A549 (cell line): ENCODE measurements around the gene CRISPLD2. TPM values are rescaled to one million over a fixed set of nuclear protein-coding genes. Genes with fewer than 3 reads are reported as not detected.

Experiments
- ATAC-seq, 2 experiments: fragments of 200-7000 bp in 1 of 2; fragments of >200 bp in 1 of 2; cut with Nextera tagmentation in 1 of 2; cut with Tn5 transposase in 1 of 2; 3 replicates each; pipeline versions ENCODE4 v1.8.0 to v1.9.1; 2018 to 2020; ENCODE audit warnings: mild to moderate bottlenecking in 1 of 2, moderate library complexity in 1 of 2
- CTCF ChIA-PET: fragments of 300-600 bp; sonication (Branson Sonifier 250); formaldehyde crosslinking; extraction: SDS; loops from one replicate; lab custom pipeline; 2021; ENCODE audit warnings: antibody characterized with exemption, inconsistent platforms; lab: Yijun Ruan, JAX
- POLR2A ChIA-PET: fragments of 350-600 bp; formaldehyde crosslinking; extraction: SDS; loops from one replicate; lab custom pipeline; 2021; ENCODE audit warnings: antibody characterized with exemption, inconsistent platforms; lab: Yijun Ruan, JAX
- DNase-seq, 2 experiments: peaks; one replicate each; pipeline versions ENCODE4 v3.0.0 to v3.0.0-alpha.2; 2011 to 2016; ENCODE audit warnings: low read depth in 1 of 2, low spot score in 1 of 2
- FAIRE-seq: peaks from 2 replicates; lab custom pipeline; 2011; peaks lifted over from hg19 to GRCh38; lab: Jason Lieb, UNC
- H3K27ac ChIP-seq, 2 experiments: fragments of >200 bp; sonication (Bioruptor Twin); formaldehyde crosslinking; 3 replicates each; pipeline ENCODE4 v1.5.1; 2016 to 2017
- H3K4me1 ChIP-seq: fragments of >200 bp; sonication (Bioruptor Twin); formaldehyde crosslinking; 3 replicates; pipeline ENCODE4 v1.6.1; 2016
- H3K4me2 ChIP-seq: fragments of >200 bp; sonication (Bioruptor Twin); formaldehyde crosslinking; 3 replicates; pipeline ENCODE4 v1.6.1; 2016
- H3K4me3 ChIP-seq: fragments of >200 bp; sonication (Bioruptor Twin); formaldehyde crosslinking; 3 replicates; pipeline ENCODE4 v1.5.1; 2016
- H3K9me3 ChIP-seq: fragments of >200 bp; sonication (Bioruptor Twin); formaldehyde crosslinking; 3 replicates; pipeline ENCODE4 v1.6.1; 2016
- BHLHE40 ChIP-seq: IDR thresholded peaks from 2 replicates; pipeline ENCODE4 v1.6.1; 2012; ENCODE audit warnings: low read depth, low read length, inconsistent platforms
- CHD2 ChIP-seq: fragments of 150-350 bp; IDR thresholded peaks from 2 replicates; pipeline ENCODE4 v1.6.1; 2014; ENCODE audit warnings: low read length; ENCODE audit not compliant: partially characterized antibody
- CHD4 ChIP-seq: fragments of 200-600 bp; sonication (generic); IDR thresholded peaks from 2 replicates; pipeline ENCODE4 v1.6.1; 2016; ENCODE audit warnings: antibody characterized with exemption, mild to moderate bottlenecking, borderline replicate concordance
- EHF ChIP-seq: fragments of 250-450 bp; sonication (Bioruptor Pico); IDR thresholded peaks from 2 replicates; pipeline ENCODE4 v1.5.0; 2020; ENCODE audit warnings: mild to moderate bottlenecking
- FOSB ChIP-seq: fragments of 250-450 bp; sonication (Bioruptor Pico); IDR thresholded peaks from 2 replicates; pipeline ENCODE4 v1.5.0; 2020; ENCODE audit warnings: mild to moderate bottlenecking, moderate library complexity
- FOSL2 ChIP-seq, 2 experiments: fragments of 450-650 bp in 1 of 2; fragments of >200 bp in 1 of 2; sonication (Bioruptor Twin) in 1 of 2; formaldehyde crosslinking; IDR thresholded peaks; 2 replicates each; pipeline versions ENCODE4 v1.5.0 to v1.6.1; 2016 to 2020; ENCODE audit warnings: mild to moderate bottlenecking in 1 of 2, moderate library complexity in 1 of 2
- HDAC2 ChIP-seq: fragments of 200-600 bp; sonication (generic); IDR thresholded peaks from 2 replicates; pipeline ENCODE4 v1.6.1; 2016
- HEYL ChIP-seq: fragments of 250-450 bp; sonication (Bioruptor Pico); IDR thresholded peaks from 2 replicates; pipeline ENCODE4 v1.8.0; 2021; ENCODE audit warnings: mild to moderate bottlenecking, moderate library complexity
- HOXA7 ChIP-seq: fragments of 250-450 bp; sonication (Bioruptor Pico); IDR thresholded peaks from 2 replicates; pipeline ENCODE4 v1.5.0; 2020; ENCODE audit warnings: mild to moderate bottlenecking, moderate library complexity
- HOXB5 ChIP-seq: fragments of 250-450 bp; sonication (Bioruptor Pico); IDR thresholded peaks from 2 replicates; pipeline ENCODE4 v1.5.0; 2020; ENCODE audit warnings: mild to moderate bottlenecking, moderate library complexity
- JUN ChIP-seq, 2 experiments: fragments of >200 bp; sonication (Bioruptor Twin); formaldehyde crosslinking; IDR thresholded peaks; 2 replicates in 1 of 2; 3 replicates in 1 of 2; pipeline ENCODE4 v1.6.1; 2016 to 2017
- JUNB ChIP-seq: fragments of >200 bp; sonication (Bioruptor Twin); formaldehyde crosslinking; IDR thresholded peaks from 2 replicates; pipeline ENCODE4 v1.6.1; 2016
- KDM1A ChIP-seq: fragments of 200-600 bp; sonication (generic); IDR thresholded peaks from 2 replicates; pipeline ENCODE4 v1.6.1; 2016; ENCODE audit warnings: low read depth, mild to moderate bottlenecking
- KDM5A ChIP-seq: fragments of 200-600 bp; sonication (generic); IDR thresholded peaks from 2 replicates; pipeline ENCODE4 v1.6.1; 2016; ENCODE audit warnings: antibody characterized with exemption, mild to moderate bottlenecking
- NFE2L2 ChIP-seq: fragments of 150-350 bp; conservative IDR thresholded peaks from 2 replicates; pipeline ENCODE4 v1.6.1; 2014; ENCODE audit warnings: low read length
- POLR2AphosphoS2 ChIP-seq: conservative IDR thresholded peaks from 2 replicates; pipeline ENCODE4 v1.6.1; 2012; ENCODE audit warnings: low read length, improper control_type of control experiment, inconsistent platforms
- RAD21 ChIP-seq, 2 experiments: fragments of >200 bp in 1 of 2; sonication (Bioruptor Twin) in 1 of 2; formaldehyde crosslinking in 1 of 2; IDR thresholded peaks in 1 of 2; conservative IDR thresholded peaks in 1 of 2; 2 replicates in 1 of 2; 3 replicates in 1 of 2; pipeline ENCODE4 v1.6.1; 2012 to 2018; ENCODE audit warnings: inconsistent platforms in 1 of 2
- RCOR1 ChIP-seq: fragments of 150-350 bp; IDR thresholded peaks from 2 replicates; pipeline ENCODE4 v1.6.1; 2014; ENCODE audit warnings: antibody characterized with exemption, low read length, low read depth
- RFX5 ChIP-seq: fragments of 450-650 bp; IDR thresholded peaks from 2 replicates; pipeline ENCODE4 v1.7.1; 2014; ENCODE audit warnings: antibody characterized with exemption, mild to moderate bottlenecking, moderate library complexity
- SREBF2 ChIP-seq: fragments of 450-650 bp; IDR thresholded peaks from 2 replicates; pipeline ENCODE4 v1.6.1; 2014; ENCODE audit warnings: mild to moderate bottlenecking, moderate library complexity
- TFCP2L1 ChIP-seq: fragments of 250-450 bp; sonication (Bioruptor Pico); IDR thresholded peaks from 2 replicates; pipeline ENCODE4 v1.5.0; 2021; ENCODE audit warnings: mild to moderate bottlenecking
- ZC3H11A ChIP-seq: fragments of 450-650 bp; IDR thresholded peaks from 2 replicates; pipeline ENCODE4 v1.6.1; 2014; ENCODE audit warnings: antibody characterized with exemption, mild to moderate bottlenecking
- ZFP36 ChIP-seq: fragments of 450-650 bp; IDR thresholded peaks from 2 replicates; pipeline ENCODE4 v1.6.1; 2014; ENCODE audit warnings: borderline replicate concordance; ENCODE audit not compliant: partially characterized antibody
- ZNF302 ChIP-seq: fragments of 250-450 bp; sonication (Bioruptor Pico); IDR thresholded peaks from 2 replicates; pipeline ENCODE4 v1.9.0; 2021; ENCODE audit warnings: inconsistent platforms, mild to moderate bottlenecking, moderate library complexity
- ZSCAN20 ChIP-seq: fragments of 250-450 bp; sonication (Bioruptor Pico); IDR thresholded peaks from 2 replicates; pipeline ENCODE4 v1.8.0; 2022; ENCODE audit warnings: mild to moderate bottlenecking, moderate library complexity
- WGBS: methylation state at CpG from one replicate; pipeline ENCODE4 v1.1.6; 2017; ENCODE audit errors: missing lambda C conversion rate; 5-methylcytosine and 5-hydroxymethylcytosine counted together
- polyA plus RNA-seq, 4 experiments: library from polyadenylated mRNA; depleted of rRNA in 3 of 4; stranded (reverse); fragments of >200 nt; fragmentation: RNase III in 1 of 4; extraction: RNeasy Plus Mini Kit Qiagen cat#74134 plus additional on column Dnase treatment in 1 of 4; gene quantifications; 2 replicates in 3 of 4; 3 replicates in 1 of 4; pipeline ENCODE4 v1.2.3, GENCODE V29; 2011 to 2017
- TF ChIP-seq, protein P1 (sequence below): fragments of >200 bp; sonication (Bioruptor Twin); formaldehyde crosslinking; IDR thresholded peaks from 2 replicates; pipeline ENCODE4 v1.6.1; 2016
- TF ChIP-seq, protein P2 (sequence below): fragments of 250-450 bp; sonication (Bioruptor Pico); IDR thresholded peaks from 2 replicates; pipeline ENCODE4 v1.5.0; 2021; ENCODE audit warnings: mild to moderate bottlenecking, moderate library complexity, borderline replicate concordance
- TF ChIP-seq, protein P3 (sequence below): fragments of 150-350 bp; IDR thresholded peaks from 2 replicates; pipeline ENCODE4 v1.6.1; 2014; ENCODE audit warnings: low read depth, mild to moderate bottlenecking, low read length

Gene CRISPLD2
- polyA plus RNA-seq, 2 of the 4 experiments (the other 2 are of a cell fraction) = 0.85 to 1.6 TPM

DNA sequence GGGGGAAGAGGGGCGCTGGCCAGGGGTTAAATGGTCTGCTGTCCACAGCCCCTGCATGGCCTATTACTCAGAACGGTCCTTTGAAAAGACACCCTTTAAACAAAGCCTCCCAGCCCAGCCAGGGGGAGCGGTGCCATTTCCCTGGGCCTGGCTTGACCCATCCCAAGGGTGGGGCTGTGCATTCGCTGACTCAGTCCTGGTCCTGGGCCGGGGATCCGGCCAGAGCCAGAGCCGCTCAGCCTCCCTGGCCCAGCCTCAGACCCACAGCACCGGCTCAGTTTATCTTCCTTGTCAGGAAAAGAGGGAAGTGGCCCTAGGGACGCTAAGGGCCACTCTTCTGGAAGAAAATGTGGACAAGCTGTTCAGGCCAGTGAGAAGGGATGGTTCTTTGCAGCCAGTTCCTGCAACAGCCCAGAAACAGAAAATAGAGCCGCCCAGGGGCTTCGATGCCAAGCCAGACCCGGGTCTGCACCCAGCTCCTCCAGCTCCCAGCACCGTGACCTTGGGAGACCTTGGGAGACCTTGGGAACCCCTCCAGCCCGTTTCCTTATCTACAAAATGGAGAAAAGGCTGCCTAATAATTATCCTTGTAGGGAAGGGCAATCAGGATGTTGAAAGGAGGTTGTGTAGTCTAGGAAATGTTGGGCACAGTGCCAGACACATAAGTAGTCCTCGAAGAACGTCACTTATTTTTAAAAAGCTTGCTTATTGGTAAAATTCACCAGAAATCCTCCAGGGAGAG lies 109.1 kb downstream of the CRISPLD2 start:
- no peak overlapping the region for H3K4me2 ChIP-seq
- DNase-seq (no peak), ATAC-seq (peak in 1 of 2 experiments; percentile 34; a peak in 3 of 6 replicates)

DNA sequence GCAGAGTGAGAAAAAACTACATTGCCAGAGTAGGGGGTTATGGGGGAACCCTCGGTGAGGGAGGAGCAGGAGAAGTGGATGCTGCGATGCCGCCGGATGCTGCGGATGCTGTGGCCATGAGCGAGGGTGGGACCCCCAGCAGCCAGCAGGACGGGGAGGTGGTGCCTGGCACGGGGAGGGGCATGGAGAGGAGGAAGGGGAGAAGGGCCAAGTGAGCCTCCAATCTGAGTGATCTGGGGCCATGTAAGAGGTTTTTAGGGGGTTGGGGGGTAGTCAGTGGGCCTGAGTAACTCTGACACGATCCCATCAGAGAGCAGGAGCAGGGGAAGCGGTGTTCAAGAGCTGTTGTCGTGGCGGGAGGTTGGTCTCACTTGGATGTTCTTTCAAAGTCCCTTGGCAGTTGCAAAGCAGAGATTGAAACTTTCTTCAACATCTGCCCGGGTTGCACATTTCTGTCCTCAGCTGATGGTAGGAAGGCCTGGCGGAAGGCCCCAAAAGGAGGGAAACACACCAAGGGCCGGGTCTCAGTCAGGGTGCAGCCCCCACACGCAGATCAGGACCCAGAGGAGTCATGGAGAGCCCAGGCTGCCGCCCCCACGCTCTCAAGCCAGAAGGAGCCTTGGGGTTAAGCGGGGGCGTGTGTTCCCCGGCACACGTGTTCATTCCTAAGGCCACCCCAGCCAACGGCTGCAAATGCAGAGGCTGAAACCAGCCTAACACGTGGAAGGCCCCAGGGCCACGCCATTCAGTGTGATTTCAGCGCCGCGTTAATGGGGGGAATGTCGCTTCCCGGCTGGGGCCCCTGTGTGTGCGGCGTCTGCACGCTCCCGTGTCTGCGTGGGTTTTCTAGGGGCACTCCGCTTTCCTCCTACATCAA lies 109.9 kb downstream of the CRISPLD2 start:
- WGBS = 86% methylated on average over 35 of the region's 36 CpGs
- no peak overlapping the region for H3K27ac ChIP-seq
- H3K4me3 ChIP-seq = no peak overlapping the region
- H3K9me3 ChIP-seq = no peaks in the 10 kb centered on the region
- CTCF ChIA-PET = interaction anchor here (1.3 to 6.8 kb wide), 5 partner anchors 11 to 49 kb away, joined by 3 to 90 read pairs (median 8); no protein-coding TSS in a partner anchor
- no peak overlapping the region for H3K4me2 ChIP-seq
- TF ChIP-seq RAD21 (conservative IDR thresholded peaks at IDR 0.05 in 1 of 2, IDR thresholded peaks at IDR 0.05 in 1 of 2) = no peak
- no peak for TF ChIP-seq TFCP2L1 (CRISPR knock-in tag)
- TF ChIP-seq ZC3H11A = no peak
- no peak for TF ChIP-seq RCOR1
- TF ChIP-seq EHF (CRISPR knock-in tag) = no peak
- TF ChIP-seq, protein P1, sequence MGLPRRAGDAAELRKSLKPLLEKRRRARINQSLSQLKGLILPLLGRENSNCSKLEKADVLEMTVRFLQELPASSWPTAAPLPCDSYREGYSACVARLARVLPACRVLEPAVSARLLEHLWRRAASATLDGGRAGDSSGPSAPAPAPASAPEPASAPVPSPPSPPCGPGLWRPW = no peak
- TF ChIP-seq, protein P2, sequence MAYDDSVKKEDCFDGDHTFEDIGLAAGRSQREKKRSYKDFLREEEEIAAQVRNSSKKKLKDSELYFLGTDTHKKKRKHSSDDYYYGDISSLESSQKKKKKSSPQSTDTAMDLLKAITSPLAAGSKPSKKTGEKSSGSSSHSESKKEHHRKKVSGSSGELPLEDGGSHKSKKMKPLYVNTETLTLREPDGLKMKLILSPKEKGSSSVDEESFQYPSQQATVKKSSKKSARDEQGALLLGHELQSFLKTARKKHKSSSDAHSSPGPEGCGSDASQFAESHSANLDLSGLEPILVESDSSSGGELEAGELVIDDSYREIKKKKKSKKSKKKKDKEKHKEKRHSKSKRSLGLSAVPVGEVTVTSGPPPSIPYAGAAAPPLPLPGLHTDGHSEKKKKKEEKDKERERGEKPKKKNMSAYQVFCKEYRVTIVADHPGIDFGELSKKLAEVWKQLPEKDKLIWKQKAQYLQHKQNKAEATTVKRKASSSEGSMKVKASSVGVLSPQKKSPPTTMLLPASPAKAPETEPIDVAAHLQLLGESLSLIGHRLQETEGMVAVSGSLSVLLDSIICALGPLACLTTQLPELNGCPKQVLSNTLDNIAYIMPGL (CRISPR knock-in tag) = no peak
- no peak for TF ChIP-seq KDM5A
- no peak for TF ChIP-seq NFE2L2
- TF ChIP-seq SREBF2 = no peak
- TF ChIP-seq JUN (IDR thresholded peaks at IDR 0.05) = no peak
- no peak for TF ChIP-seq JUNB
- no peak for TF ChIP-seq FOSB (CRISPR knock-in tag)
- no peak for TF ChIP-seq CHD4
- no peak for TF ChIP-seq HDAC2
- no peak for TF ChIP-seq HEYL
- TF ChIP-seq ZFP36 = no peak
- FAIRE-seq = no peak
- no peak for ATAC-seq
- H3K4me1 ChIP-seq = peaks cover 5% of the 10 kb centered on the region; the same call in 1 of the 3 replicates
- no peak for DNase-seq
- POLR2A ChIA-PET = no interaction called here

More for the DNA sequence above, 109.1 kb downstream of the CRISPLD2 start:
- POLR2A ChIA-PET = no interaction called here
- Histone ChIP-seq H3K27ac (peak overlapping the region in 1 of 2 experiments; percentile 44; a peak in 1 of 6 replicates), H3K4me1 (peaks cover 5% of the 10 kb centered on the region; the same call in 1 of the 3 replicates), H3K9me3 (no peaks in the 10 kb centered on the region), H3K4me3 (no peak overlapping the region)
- TF ChIP-seq FOSL2 (IDR thresholded peaks at IDR 0.05) (no peak), FOSL2 (CRISPR knock-in tag; IDR thresholded peaks at IDR 0.05) (no peak), BHLHE40 (no peak), JUNB (no peak), POLR2AphosphoS2 (no peak), HOXB5 (CRISPR knock-in tag) (no peak), ZNF302 (CRISPR knock-in tag) (no peak), RFX5 (no peak), CHD2 (no peak), HOXA7 (CRISPR knock-in tag) (no peak), ZSCAN20 (CRISPR knock-in tag) (no peak), KDM1A (no peak)
- TF ChIP-seq, protein P3, sequence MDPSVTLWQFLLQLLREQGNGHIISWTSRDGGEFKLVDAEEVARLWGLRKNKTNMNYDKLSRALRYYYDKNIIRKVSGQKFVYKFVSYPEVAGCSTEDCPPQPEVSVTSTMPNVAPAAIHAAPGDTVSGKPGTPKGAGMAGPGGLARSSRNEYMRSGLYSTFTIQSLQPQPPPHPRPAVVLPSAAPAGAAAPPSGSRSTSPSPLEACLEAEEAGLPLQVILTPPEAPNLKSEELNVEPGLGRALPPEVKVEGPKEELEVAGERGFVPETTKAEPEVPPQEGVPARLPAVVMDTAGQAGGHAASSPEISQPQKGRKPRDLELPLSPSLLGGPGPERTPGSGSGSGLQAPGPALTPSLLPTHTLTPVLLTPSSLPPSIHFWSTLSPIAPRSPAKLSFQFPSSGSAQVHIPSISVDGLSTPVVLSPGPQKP = no peak
- WGBS = 71% methylated on average over 13 of the region's 16 CpGs
- FAIRE-seq = no peak
- CTCF ChIA-PET = interaction anchor here (1.3 to 6.8 kb wide), 5 partner anchors 10 to 48 kb away, joined by 3 to 90 read pairs (median 8); no protein-coding TSS in a partner anchor
